CD4-positive, alpha-beta T cell (primary cell): Measurements from ENCODE around the gene PSRC1. TPM values are rescaled to one million over a fixed set of nuclear protein-coding genes. Genes with fewer than 3 reads are reported as not detected.

Source experiments
- ATAC-seq: fragments of 200-7000 bp; cut with Tn5 transposase; one replicate; pipeline ENCODE4 v1.10.0; 2022; ENCODE audit warnings: mild to moderate bottlenecking; ENCODE audit not compliant: poor library complexity
- CTCF ChIA-PET: fragments of 350-600 bp; sonication (Branson Sonifier 250); formaldehyde crosslinking; loops from one replicate; lab custom pipeline; 2021; ENCODE audit warnings: antibody characterized with exemption, inconsistent platforms; lab: Charles Lee
- POLR2A ChIA-PET: fragments of 350-600 bp; sonication (Branson Sonifier 250); formaldehyde crosslinking; loops from one replicate; lab custom pipeline; 2021; ENCODE audit warnings: antibody characterized with exemption, inconsistent platforms; lab: Charles Lee
- DNase-seq, 14 experiments: peaks; one replicate each; pipeline ENCODE4 v3.0.0-alpha.2; 2013 to 2020; ENCODE audit warnings: mixed read lengths in 2 of 14
- H3K27ac ChIP-seq, 2 donors: one replicate each; pipeline versions ENCODE4 v1.5.1 to v1.7.0; 2013; ENCODE audit warnings: low read length in 2 of 2, low read depth in 1 of 2, mild to moderate bottlenecking in 1 of 2
- H3K27me3 ChIP-seq, 2 experiments: 1 replicate in 1 of 2; 2 replicates in 1 of 2; pipeline versions ENCODE4 v1.6.1 to v1.7.0; 2013; ENCODE audit warnings: low read length in 2 of 2, control low read depth in 1 of 2, mild to moderate bottlenecking in 1 of 2, moderate library complexity in 1 of 2; ENCODE audit not compliant: insufficient read depth in 2 of 2, control insufficient read depth in 1 of 2
- H3K36me3 ChIP-seq: one replicate; pipeline ENCODE4 v1.6.1; 2013; ENCODE audit warnings: low read length, control low read depth; ENCODE audit not compliant: insufficient read depth
- H3K4me1 ChIP-seq: one replicate; pipeline ENCODE4 v1.6.1; 2013; ENCODE audit warnings: low read length, control low read depth; ENCODE audit not compliant: insufficient read depth
- H3K4me3 ChIP-seq: one replicate; pipeline ENCODE4 v1.5.1; 2013; ENCODE audit warnings: mild to moderate bottlenecking, low read length, moderate library complexity
- H3K9me3 ChIP-seq, 2 experiments: 1 replicate in 1 of 2; 2 replicates in 1 of 2; pipeline versions ENCODE4 v1.6.1 to v1.7.0; 2013; ENCODE audit warnings: low read length in 2 of 2, mild to moderate bottlenecking in 2 of 2, control low read depth in 1 of 2, moderate library complexity in 1 of 2; ENCODE audit not compliant: control insufficient read depth in 1 of 2, insufficient read depth in 1 of 2
- H3K27ac Mint-ChIP-seq: one replicate; pipeline ENCODE4 v1.8.0; 2020; ENCODE audit warnings: mixed read lengths
- H3K27me3 Mint-ChIP-seq: one replicate; pipeline ENCODE4 v1.8.0; 2021; ENCODE audit warnings: mixed read lengths
- H3K36me3 Mint-ChIP-seq: one replicate; pipeline ENCODE4 v1.8.0; 2021; ENCODE audit warnings: low read depth, mixed read lengths
- H3K4me1 Mint-ChIP-seq: one replicate; pipeline ENCODE4 v1.8.0; 2021; ENCODE audit warnings: low read depth, mixed read lengths
- H3K4me3 Mint-ChIP-seq: one replicate; pipeline ENCODE4 v1.8.0; 2020; ENCODE audit warnings: mild to moderate bottlenecking, mixed read lengths
- H3K9me3 Mint-ChIP-seq: one replicate; pipeline ENCODE4 v1.8.0; 2020; ENCODE audit warnings: mixed read lengths
- intact Hi-C, 2 experiments: fragments of 100-400 bp; cut with DNase I in 1 of 2; cut with micrococcal nuclease in 1 of 2; formaldehyde crosslinking; loops; one replicate each; pipeline versions ENCODE4 v1.15.1 to v1.9.0; 2023 to 2025; cut with DNase I, micrococcal nuclease
- total RNA-seq, 174 experiments: library from RNA in 2 of 174; stranded (reverse) in 2 of 174; gene quantifications; one replicate each; pipeline ENCODE4 v1.2.3 and lab custom pipeline; 2021 to 2026
- TF ChIP-seq, protein P1 (sequence below): fragments of 200-600 bp; IDR thresholded peaks from one replicate; pipeline ENCODE4 v1.8.0; 2022; ENCODE audit warnings: antibody characterized with exemption, mild to moderate bottlenecking

The PSRC1 gene
- total RNA-seq, 2 experiments from 2014 or later: 0.22 to 0.91 TPM

DNA sequence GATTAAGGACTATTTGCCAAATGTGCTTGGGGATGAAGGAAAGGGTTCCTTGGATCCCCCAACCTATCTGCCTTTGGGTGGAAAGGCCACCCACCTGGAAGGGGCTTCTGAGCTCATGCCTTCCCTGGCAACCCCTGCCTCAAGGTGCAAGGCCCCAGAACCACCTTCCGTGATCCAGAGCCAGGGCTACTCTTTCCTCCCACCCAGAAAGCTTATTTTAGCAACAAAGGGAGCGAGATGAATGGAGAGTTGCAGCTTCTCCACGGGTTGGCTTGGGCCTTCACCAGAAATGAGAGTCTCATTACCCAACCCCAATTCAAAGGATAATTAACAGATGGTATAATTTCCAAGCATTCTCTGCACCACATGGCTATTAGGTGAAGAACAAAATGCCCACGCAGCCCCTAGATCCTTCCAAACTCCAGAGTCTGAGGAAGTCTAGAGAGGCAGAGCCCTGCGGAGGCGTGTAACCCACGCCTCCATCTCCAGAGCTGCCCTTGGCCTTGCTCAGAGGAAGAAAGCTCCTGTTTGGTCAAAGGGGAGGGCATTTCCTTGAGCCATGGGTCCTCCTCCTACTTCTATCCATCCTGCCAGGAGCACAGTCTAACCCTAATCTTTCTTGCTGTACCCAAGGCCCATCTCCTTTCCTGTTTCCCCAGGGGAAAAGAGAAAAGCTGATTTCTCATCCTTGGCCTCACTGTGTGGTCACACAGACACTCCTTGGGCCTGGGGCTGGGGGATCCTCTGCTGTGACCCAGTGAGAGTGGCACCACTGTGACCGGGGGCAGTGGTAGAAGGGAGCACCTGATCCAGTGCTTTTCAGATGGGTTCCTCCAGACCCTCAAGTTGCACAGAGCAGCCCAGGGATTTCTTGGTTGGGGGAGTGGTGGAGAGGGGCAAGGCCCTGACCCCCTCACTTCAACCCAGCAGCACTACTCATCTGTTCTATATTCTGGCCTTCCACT, 35.3 kb downstream of the PSRC1 start:
- no peaks in the 10 kb centered on the region for H3K36me3 Mint-ChIP-seq
- Histone ChIP-seq H3K4me1 (peaks cover 19% of the 10 kb centered on the region), H3K27ac (no peak overlapping the region), H3K9me3 (no peaks in the 10 kb centered on the region), H3K36me3 (no peaks in the 10 kb centered on the region), H3K4me3 (no peak overlapping the region), H3K27me3 (peaks cover 7 to 12% of the 10 kb centered on the region in 2 experiments)
- no peak overlapping the region for H3K4me3 Mint-ChIP-seq
- no peak for ATAC-seq
- intact Hi-C loops: no loop called here
- H3K27me3 Mint-ChIP-seq: peaks cover 4% of the 10 kb centered on the region
- H3K27ac Mint-ChIP-seq: no peak overlapping the region
- no peaks in the 10 kb centered on the region for H3K9me3 Mint-ChIP-seq
- H3K4me1 Mint-ChIP-seq: peaks cover 17% of the 10 kb centered on the region
- DNase-seq: no peak
- POLR2A ChIA-PET: interaction anchor here (1.6 kb wide), 1 partner anchor 178 kb away, joined by 3 read pairs; no protein-coding TSS in a partner anchor
- TF ChIP-seq, protein P1, sequence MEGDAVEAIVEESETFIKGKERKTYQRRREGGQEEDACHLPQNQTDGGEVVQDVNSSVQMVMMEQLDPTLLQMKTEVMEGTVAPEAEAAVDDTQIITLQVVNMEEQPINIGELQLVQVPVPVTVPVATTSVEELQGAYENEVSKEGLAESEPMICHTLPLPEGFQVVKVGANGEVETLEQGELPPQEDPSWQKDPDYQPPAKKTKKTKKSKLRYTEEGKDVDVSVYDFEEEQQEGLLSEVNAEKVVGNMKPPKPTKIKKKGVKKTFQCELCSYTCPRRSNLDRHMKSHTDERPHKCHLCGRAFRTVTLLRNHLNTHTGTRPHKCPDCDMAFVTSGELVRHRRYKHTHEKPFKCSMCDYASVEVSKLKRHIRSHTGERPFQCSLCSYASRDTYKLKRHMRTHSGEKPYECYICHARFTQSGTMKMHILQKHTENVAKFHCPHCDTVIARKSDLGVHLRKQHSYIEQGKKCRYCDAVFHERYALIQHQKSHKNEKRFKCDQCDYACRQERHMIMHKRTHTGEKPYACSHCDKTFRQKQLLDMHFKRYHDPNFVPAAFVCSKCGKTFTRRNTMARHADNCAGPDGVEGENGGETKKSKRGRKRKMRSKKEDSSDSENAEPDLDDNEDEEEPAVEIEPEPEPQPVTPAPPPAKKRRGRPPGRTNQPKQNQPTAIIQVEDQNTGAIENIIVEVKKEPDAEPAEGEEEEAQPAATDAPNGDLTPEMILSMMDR: no peak
- CTCF ChIA-PET: no interaction called here

DNA sequence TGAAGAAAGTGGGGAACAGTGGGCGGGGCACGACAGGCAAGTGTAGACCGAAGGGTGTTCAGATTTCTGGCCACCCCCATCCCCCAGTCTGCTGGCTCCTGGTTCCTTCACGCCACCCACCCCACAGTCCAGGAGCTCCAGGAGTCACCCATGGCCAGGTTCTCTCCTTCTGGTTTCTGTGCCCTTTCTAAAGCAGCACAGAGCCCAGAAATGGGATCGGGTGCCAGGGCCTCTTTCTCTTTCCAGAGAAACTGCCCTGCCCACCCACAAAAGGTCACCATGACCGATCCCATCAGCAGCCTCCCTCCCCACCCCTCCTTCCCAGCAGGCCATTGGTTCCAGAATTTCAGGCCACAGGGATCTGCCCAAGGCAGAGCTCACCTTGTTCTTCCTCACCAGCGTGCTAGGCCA, 36.8 kb downstream of the PSRC1 start:
- Histone ChIP-seq H3K27me3 (peaks cover 7 to 13% of the 10 kb centered on the region in 2 experiments), H3K4me1 (peaks cover 34% of the 10 kb centered on the region), H3K36me3 (no peaks in the 10 kb centered on the region), H3K9me3 (no peaks in the 10 kb centered on the region), H3K27ac (no peak overlapping the region), H3K4me3 (no peak overlapping the region)
- intact Hi-C loops: no loop called here
- no peak for ATAC-seq
- Mint-ChIP-seq H3K4me3 (no peak overlapping the region), H3K4me1 (peaks cover 27% of the 10 kb centered on the region), H3K36me3 (no peaks in the 10 kb centered on the region), H3K27me3 (peaks cover 4% of the 10 kb centered on the region), H3K9me3 (no peaks in the 10 kb centered on the region), H3K27ac (no peak overlapping the region)
- POLR2A ChIA-PET: no interaction called here
- DNase-seq: peak in 1 of 14 experiments; percentile 20
- CTCF ChIA-PET: no interaction called here
- TF ChIP-seq, protein P1: no peak

DNA sequence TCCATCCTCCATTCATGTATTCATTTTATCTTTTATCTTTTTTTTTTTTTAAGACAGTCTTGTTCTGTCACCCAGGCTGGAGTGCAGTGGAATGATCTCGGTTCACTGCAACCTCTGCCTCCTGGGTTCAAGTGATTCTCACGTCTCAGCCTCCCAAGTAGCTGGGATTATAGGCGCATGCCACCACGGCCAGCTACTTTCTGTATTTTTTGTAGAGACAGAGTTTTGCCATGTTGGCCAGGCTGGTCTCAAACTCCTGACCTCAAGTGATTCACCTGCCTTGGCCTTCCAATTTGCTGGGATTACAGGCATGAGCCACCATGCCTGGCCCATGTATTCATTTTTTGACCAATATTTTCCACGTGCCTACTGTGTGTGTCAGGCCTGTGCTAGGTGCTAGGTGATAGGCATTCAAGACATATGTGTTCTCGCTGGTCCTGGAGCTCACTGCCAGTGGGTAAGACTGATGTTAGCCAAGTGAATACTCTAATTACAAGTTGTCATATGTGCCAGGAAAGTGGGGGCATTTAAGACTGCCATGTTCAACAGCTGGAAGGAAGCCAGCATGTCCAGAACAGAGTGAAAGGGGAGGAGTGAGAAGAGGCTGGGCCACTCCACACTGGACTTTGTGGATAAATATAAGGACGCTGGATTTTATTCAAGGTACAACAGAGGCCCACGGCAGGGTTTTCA, 38.9 kb downstream of the PSRC1 start:
- ChIA-PET POLR2A (no interaction called here), CTCF (no interaction called here)
- DNase-seq (no peak), ATAC-seq (no peak)
- H3K9me3 ChIP-seq: no peaks in the 10 kb centered on the region
- intact Hi-C loops: no loop called here
- H3K4me3 ChIP-seq: no peak overlapping the region
- peaks cover 6% of the 10 kb centered on the region for H3K36me3 Mint-ChIP-seq
- peaks cover 7% of the 10 kb centered on the region in 2 experiments for H3K27me3 ChIP-seq
- peaks cover 1% of the 10 kb centered on the region for H3K36me3 ChIP-seq
- H3K27me3 Mint-ChIP-seq: peaks cover under 1% of the 10 kb centered on the region
- peaks cover 32% of the 10 kb centered on the region for H3K4me1 ChIP-seq
- no peaks in the 10 kb centered on the region for H3K9me3 Mint-ChIP-seq
- no peak overlapping the region for H3K27ac ChIP-seq
- peaks cover 26% of the 10 kb centered on the region for H3K4me1 Mint-ChIP-seq
- TF ChIP-seq, protein P1: no peak
- H3K4me3 Mint-ChIP-seq: no peak overlapping the region
- H3K27ac Mint-ChIP-seq: no peak overlapping the region
